ENCODE measurements around the gene NAALADL2.

GRCh38 chr3:175240921-175241320 is 381.8 kb downstream of the NAALADL2 start:
- no peak for TF ChIP-seq POLR2A (IDR thresholded peaks at IDR 0.05)
- no peak for TF ChIP-seq CTCF (IDR thresholded peaks at IDR 0.05)
